GM19043 (cell line): ENCODE results near the gene TRAF3IP1.
A peak's percentile ranks its signal among the peaks of the same experiment; 100 is the strongest.

ENCODE experiments used
- ATAC-seq: cut with Tn5 transposase; IDR thresholded peaks from one replicate; pipeline ENCODE4 v1.9.1; 2021; ENCODE audit warnings: low read depth; ENCODE audit not compliant: unreplicated experiment

TRAF3IP1 gene

GRCh38 chr2:238286987-238287736 is 33.2 kb upstream of the TRAF3IP1 start:
- ATAC-seq, result no peak

- peak; percentile 34 for ATAC-seq
These were observed 32.3 kb upstream of the TRAF3IP1 start, which contains the start of gene PER2 for GRCh38 chr2:238287737-238288649. Gene PER2, minus strand, starts transcription at chr2:238288610. Its CDS starts 10,674 bp downstream, at chr2:238277936.

GRCh38 chr2:238288650-238289573 is 31.4 kb upstream of the TRAF3IP1 start:
- peak; percentile 90 for ATAC-seq

GRCh38 chr2:238289574-238289973 is 30.7 kb upstream of the TRAF3IP1 start:
- no peak for ATAC-seq

GRCh38 chr2:238290091-238290509 is 30.2 kb upstream of the TRAF3IP1 start:
- no peak for ATAC-seq

GRCh38 chr2:238290715-238291549 is 29.4 kb upstream of the TRAF3IP1 start:
- no peak for ATAC-seq

- no peak for ATAC-seq
These were observed 28.6 kb upstream of the TRAF3IP1 start for GRCh38 chr2:238291550-238292281.

- ATAC-seq, result no peak
These were observed 26.3 kb upstream of the TRAF3IP1 start for GRCh38 chr2:238294046-238294392.

GRCh38 chr2:238294393-238295143 is 25.8 kb upstream of the TRAF3IP1 start:
- ATAC-seq, result no peak

GRCh38 chr2:238295144-238296112 is 24.9 kb upstream of the TRAF3IP1 start:
- ATAC-seq, result no peak

- ATAC-seq, result no peak
These were observed 23.5 kb upstream of the TRAF3IP1 start for GRCh38 chr2:238296638-238297457.

GRCh38 chr2:238299803-238300202 is 20.5 kb upstream of the TRAF3IP1 start:
- no peak for ATAC-seq

- ATAC-seq, result no peak
These were observed 18.2 kb upstream of the TRAF3IP1 start for GRCh38 chr2:238302087-238302486.

GRCh38 chr2:238302751-238303150 is 17.6 kb upstream of the TRAF3IP1 start:
- no peak for ATAC-seq

GRCh38 chr2:238304116-238304515 is 16.2 kb upstream of the TRAF3IP1 start:
- ATAC-seq, result no peak
